NB4 (cell line): ENCODE measurements around the gene TRAP1.
A peak's percentile ranks its signal among the peaks of the same experiment; 100 is the strongest.
"Not testable (repeated sequence)": the region's sequence is repeated elsewhere in the genome, so short reads cannot be mapped to it uniquely, and the experiment has no call there.

Experiments used
- DNase-seq: peaks from one replicate; pipeline ENCODE4 v3.0.0; 2010; ENCODE audit warnings: low read depth
- H3K4me3 ChIP-seq: one replicate; pipeline ENCODE4 v1.5.1; 2011; ENCODE audit warnings: mild to moderate bottlenecking, low read depth, low read length, moderate library complexity
- CTCF ChIP-seq: IDR thresholded peaks from one replicate; pipeline ENCODE4 v1.5.1; 2012; ENCODE audit warnings: low read depth, low read length
- MYC ChIP-seq: IDR thresholded peaks from 2 replicates; pipeline ENCODE4 v1.6.1; 2011; ENCODE audit warnings: low read depth, low read length
- POLR2A ChIP-seq: IDR thresholded peaks from 2 replicates; pipeline ENCODE4 v1.6.1; 2011; ENCODE audit warnings: mild to moderate bottlenecking; ENCODE audit not compliant: insufficient read length; ENCODE audit errors: extremely low read depth
- TF ChIP-seq, protein P1 (sequence below): IDR thresholded peaks from 2 replicates; pipeline ENCODE4 v1.6.1; 2011; ENCODE audit warnings: low read depth, low read length

The TRAP1 gene

DNA sequence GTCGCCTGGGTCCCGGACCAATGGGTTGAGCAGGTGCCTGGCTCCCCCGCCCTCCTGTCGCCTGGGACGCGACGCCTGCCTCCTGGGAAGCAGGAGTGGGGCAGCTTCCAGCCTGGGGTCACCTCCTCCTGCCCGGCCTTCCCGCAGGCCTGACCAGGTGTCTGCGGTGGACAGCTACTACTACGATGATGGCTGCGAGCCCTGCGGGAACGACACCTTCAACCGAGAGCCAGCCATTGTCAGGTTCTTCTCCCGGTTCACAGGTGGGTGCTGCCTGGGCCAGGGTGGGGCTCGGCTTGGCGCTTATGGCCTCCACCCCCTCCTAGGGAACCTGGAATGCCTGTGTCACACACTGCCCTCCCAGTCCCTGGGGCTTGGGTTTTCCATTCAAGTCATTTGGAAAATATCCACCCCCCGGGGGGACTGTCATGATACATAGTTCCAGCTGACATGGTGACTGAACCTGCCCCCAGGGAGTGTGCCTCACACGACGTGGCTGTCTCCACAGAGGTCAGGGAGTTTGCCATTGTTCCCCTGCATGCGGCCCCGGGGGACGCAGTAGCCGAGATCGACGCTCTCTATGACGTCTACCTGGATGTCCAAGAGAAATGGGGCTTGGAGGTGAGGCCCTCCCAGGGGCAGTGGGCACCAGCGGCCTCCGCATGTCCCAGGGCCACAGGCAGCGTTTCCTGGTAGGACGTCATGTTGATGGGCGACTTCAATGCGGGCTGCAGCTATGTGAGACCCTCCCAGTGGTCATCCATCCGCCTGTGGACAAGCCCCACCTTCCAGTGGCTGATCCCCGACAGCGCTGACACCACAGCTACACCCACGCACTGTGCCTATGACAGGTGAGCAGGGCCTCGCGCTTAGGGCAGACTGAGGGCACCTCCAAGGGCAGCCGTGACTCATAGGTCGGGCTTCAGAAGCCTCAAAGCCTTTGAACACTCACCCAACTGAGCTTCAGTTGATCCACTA, 60.5 kb downstream of the TRAP1 start:
- TF ChIP-seq CTCF: no peak
- no peak for TF ChIP-seq POLR2A
- TF ChIP-seq, protein P1, sequence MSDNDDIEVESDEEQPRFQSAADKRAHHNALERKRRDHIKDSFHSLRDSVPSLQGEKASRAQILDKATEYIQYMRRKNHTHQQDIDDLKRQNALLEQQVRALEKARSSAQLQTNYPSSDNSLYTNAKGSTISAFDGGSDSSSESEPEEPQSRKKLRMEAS: no peak
- no peak for TF ChIP-seq MYC
- no peak for DNase-seq
- H3K4me3 ChIP-seq: no peak overlapping the region

DNA sequence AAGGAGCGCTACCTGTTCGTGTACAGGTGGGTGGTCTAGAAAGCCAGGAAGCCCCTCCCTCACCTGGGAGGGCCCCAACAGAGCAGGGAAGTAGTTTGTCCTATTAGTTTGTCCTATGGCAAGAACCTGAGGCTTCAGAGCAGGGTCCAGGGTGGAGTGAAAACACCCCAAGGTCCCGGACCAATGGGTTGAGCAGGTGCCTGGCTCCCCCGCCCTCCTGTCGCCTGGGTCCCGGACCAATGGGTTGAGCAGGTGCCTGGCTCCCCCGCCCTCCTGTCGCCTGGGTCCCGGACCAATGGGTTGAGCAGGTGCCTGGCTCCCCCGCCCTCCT, 61.2 kb downstream of the TRAP1 start:
- DNase-seq, H3K4me3 ChIP-seq: not testable (repeated sequence)

DNA sequence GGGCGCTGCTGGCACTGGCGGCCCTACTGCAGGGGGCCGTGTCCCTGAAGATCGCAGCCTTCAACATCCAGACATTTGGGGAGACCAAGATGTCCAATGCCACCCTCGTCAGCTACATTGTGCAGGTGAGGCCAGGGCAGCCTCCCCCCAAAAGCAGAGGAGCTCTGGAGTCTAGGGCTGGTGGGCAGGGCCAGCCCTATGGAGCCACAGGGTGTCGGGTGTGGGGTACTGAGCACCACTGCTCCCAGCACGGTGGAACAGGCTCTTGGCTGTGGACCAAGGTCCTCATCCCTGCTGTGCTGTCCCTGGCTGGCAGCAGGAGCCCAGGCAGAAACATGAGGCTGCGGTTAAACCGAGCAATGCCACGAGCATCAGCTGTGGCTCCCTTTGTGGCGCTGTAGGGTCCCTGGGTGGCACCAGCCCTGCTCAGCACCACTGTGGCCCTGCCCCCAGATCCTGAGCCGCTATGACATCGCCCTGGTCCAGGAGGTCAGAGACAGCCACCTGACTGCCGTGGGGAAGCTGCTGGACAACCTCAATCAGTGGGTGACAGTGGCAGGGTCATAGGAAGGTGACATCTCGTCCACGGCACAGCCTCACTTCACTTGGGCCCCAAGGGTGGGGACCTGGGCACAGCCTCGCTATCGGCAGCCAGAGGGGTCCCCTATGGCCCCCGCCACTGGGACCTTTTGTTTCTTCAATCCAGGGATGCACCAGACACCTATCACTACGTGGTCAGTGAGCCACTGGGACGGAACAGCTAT, 61.7 kb downstream of the TRAP1 start:
- no peak for DNase-seq
- H3K4me3 ChIP-seq: no peak overlapping the region
- TF ChIP-seq, protein P1: no peak
- TF ChIP-seq MYC: no peak
- TF ChIP-seq POLR2A: no peak
- TF ChIP-seq CTCF: no peak

- no peak for DNase-seq
- TF ChIP-seq POLR2A: no peak
- TF ChIP-seq MYC: no peak
- TF ChIP-seq, protein P1: no peak
- no peak for TF ChIP-seq CTCF
Measured at GRCh38 chr16:3655030-3655395, 62.3 kb downstream of the TRAP1 start.

DNA sequence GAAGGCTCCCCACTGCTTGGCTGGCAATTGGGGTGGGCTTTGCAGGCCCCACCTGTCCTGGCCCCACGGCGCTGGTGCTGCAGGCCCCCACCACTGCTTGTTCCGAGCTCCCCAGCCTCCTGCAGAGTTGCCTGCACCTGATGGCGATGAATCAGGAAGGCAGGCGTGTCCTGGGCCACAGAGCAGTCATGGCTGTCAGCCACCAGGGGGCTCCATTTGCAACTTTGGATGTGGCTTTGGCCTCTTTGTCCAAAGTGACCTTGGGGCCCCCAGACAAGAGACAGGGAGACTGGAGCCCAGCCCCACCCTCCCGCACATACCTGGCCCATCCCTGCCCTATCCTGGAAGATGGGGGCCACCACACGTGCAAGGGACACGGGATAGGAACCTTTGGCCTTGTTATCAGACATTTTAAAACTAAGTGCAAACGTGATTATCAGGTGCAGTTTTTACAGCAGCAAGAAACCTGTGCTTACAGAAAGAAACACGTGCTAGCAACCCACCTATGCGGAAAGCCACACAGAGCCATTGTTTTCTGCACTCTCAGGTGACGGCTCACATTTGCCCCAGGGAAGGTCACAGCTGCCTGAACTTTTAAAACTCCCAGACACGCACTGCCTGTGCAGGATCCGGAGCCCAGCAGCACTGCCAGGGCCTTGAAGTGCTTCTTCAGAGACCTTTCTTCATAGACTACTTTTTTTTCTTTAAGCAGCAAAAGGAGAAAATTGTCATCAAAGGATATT, 62.9 kb downstream of the TRAP1 start, which contains the start of gene DNASE1:
Gene DNASE1, plus strand, starts transcription at position 443 of the 743 bp plus-strand sequence. CDS start 683 bp downstream, outside the sequence.
- peak; percentile 78 for TF ChIP-seq CTCF
- no peak for TF ChIP-seq MYC
- no peak within 1 kb of the TSS for H3K4me3 ChIP-seq
- peak; percentile 77 for DNase-seq

More at GRCh38 chr16:3655030-3655395, 62.3 kb downstream of the TRAP1 start:
- H3K4me3 ChIP-seq: no peak overlapping the region
